ENCODE data around the gene NHLH2. TPM values are rescaled to one million over a fixed set of nuclear protein-coding genes. Genes with fewer than 3 reads are reported as not detected.
A peak's percentile ranks its signal among the peaks of the same experiment; 100 is the strongest.

Gene NHLH2
- polyA plus RNA-seq, 4 donors: not detected

DNA sequence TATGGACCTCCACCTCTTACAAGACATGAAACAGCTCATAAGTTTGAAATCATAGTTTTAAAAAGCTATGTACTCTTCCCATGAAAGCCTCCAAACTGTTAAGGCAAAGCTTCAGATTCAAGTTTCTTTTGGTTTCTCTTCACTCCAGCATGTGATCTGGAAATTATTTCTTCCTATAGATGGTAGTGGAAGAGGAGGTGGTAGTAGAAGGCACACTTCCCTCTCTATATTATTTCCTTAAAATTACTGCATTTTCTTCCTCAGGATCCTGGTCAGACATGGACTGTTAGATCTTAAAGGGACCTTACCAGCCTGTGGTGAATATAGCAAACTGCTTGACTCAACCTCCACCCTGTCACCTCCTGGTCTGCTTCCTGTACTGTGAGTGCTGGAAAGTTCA is 31.9 kb downstream of the NHLH2 start:
- no peak for DNase-seq (ENCODE audit: low read depth in 4 of 4, low spot score in 3 of 4)

DNA sequence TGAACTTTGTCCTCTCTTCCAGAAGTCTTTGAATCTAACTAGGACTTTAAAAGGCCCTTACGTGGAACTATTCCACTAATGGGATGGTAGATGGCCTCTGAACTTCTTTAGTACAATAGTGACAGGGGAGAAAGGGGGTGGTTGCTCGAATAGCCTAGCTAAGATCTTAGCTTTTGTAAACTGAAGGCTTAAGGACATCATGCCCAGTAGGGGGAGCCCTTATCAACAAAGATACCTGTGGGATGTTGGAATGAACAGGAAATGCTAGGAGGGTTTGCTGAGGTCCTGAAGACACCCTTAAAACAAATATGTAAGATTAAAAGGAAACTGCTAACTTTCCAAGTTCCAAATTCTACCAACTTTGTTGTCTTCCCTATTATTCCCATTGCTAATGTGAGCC is 33.2 kb downstream of the NHLH2 start:
- peak in 3 of 4 donors; percentile 37 to 54 (median 52) for DNase-seq (ENCODE audit: low read depth in 4 of 4, low spot score in 3 of 4)

DNA sequence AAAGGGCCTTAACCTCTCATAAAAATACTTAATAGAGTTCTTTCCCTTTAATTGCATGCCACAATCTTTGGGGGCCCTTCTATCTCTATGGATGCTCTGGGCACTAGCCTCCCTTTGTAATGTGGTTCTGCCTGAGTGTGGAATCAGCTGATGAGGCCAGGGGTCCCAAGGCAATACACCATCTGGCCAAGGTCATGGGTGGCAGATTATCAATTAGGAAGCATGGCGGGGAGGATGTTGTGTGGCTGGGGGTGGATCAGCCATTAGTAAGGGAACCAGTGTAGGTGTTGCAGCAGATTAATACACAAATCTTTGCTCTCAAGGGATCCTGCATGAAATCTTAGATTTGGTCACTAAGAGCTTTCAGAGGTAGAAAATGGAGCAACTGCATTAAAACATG is 35.3 kb downstream of the NHLH2 start:
- no peak for DNase-seq (ENCODE audit: low read depth in 4 of 4, low spot score in 3 of 4)

DNA sequence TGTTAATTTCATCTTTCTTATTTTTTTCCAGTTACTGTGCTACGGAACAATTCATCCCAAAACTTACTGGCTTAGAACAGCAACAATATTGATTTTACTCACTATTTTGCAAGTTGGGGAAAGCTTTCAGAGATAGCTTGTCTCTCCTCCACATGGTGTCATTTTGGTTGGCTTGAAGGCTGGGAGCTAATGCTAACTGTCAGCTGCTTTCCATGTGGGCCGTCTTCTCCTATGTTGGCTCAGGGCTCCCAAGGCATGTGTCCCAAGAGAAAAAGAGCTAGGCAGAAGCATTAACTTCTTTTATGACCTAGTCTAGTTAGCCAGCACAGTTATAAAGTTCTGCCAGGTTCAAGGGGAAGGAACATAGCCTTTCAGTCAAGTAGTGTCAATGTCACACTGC is 38.5 kb downstream of the NHLH2 start:
- DNase-seq (ENCODE audit: low read depth in 4 of 4, low spot score in 3 of 4): no peak

DNA sequence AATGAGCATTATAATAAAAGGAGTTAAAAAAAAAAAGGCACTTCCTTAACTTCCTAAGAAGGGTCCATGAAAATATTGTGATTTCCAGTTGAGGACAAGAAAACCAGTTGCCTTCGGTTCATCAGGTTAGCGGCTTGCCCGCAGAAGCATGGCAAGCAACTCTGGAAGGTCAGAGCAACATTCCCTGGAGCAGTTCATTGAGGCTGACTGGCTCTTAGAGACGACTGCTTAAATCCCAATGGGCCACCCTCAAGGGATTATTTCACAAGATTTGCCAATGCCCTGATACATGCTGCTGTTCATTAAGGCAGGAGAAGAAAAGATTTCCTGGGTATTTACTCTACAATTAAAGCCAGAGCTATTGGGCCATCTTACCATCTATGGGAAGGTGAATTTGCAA is 43.4 kb downstream of the NHLH2 start:
- no peak for DNase-seq (ENCODE audit: low read depth in 4 of 4, low spot score in 3 of 4)

DNA sequence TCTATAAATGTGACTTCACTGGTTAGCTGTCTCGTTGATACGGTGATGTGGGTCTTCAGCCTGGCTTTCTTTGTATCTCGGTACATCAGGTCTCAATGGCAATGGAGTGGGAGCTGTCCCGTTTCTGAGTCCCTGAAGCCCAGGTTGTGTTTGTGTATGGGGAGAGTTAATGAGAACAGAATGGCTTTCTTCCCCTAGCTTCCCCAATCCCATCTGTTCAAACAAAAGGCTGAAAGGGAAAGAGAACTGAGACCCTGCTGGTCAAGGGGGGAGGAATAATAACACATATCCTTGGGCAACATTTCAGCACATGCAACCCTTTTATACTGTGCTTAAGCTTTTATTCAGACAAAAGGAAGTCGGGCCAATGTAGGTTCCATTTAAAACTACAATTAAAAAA is 44.0 kb downstream of the NHLH2 start:
- DNase-seq (ENCODE audit: low read depth in 4 of 4, low spot score in 3 of 4): no peak

DNA sequence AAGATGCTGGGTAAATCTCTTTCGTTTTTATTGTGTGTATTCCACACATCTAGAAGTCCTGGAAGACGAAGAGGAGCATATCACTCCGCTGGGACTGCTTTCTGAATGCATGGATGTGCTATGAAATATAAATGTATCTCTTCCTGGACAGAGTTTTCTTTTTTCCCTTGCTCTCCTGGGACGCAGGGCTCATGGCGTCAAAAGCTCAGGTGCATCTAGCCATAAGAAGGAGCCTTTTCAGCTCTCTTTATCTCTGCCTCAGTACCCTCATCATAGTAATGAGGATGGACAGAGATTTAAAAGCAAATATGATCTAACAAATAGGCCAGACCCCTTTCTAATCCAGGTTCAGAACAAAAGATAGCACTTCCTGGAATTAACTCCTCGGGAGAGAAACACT is 44.9 kb downstream of the NHLH2 start:
- no peak for DNase-seq (ENCODE audit: low read depth in 4 of 4, low spot score in 3 of 4)

DNA sequence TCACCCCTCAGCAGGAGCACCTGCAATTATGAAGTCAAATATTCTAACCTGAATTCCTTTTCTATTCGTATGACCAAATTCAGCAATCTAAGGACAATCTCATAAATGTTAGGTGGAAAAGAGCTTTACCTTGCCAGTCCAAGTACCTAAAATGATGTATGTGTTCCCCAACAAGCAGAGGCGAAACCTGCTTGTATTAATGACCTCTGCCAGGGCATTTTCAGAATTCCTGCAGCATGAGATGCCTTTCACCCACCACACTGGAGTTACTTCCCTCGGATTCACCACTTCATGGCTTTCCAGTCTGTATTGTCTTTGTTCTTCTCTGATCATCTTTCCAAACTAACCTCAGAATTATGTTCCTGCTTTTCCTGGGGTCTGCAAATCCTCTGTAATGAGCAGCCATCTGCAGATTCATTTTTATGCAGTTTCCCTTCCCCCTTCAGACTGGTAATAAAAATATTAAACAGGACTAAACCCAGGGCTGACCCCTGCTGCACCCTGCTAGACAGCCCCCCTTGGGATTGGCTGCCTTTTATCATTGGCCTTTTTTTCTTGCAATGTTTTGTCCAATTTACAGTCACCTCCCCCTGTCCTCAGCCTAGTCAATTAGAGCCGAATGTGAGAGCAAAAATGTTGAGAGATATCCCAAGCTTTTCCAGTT is 45.8 kb downstream of the NHLH2 start:
- no peak for DNase-seq (ENCODE audit: low read depth in 4 of 4, low spot score in 3 of 4)

DNA sequence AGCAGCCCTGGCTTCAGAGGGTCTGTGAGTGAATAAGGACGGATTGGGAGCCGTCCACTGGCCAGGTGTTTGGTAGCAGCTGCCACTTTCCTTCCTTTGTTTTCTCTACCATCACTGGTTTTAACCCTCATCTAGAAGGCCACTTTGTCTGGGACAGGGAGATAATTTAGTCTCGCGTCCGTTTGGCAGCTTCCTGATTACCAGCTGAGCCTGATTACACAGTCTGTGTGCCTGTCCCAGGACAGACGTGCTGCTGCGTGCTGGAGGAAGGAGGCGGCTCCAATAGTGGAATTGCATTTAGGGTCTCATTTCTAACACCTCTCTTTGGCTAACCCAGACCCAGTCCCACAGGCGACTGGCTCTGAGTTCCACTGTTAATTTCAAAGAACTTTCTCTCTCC is 47.8 kb downstream of the NHLH2 start:
- no peak for DNase-seq (ENCODE audit: low read depth in 4 of 4, low spot score in 3 of 4)

DNA sequence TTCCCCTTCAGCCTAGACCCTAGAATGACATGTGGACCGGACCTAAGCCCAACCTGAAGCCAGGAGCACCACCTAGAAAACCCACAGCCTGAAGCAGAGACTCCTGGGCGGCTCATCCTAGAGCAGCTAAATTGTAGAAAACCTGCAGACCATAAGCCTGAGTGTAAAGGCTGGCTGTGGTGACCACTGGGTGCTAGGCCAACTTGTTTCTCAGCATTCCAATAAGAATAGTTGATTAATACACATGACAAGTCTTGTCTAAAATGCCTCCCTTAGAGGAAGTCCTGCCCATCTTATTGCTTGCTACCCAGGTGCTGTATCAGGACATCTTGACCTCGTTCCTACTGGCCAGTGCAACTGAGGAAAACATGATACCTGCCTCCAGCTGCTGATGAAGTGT is 49.1 kb downstream of the NHLH2 start:
- DNase-seq (ENCODE audit: low read depth in 4 of 4, low spot score in 3 of 4): no peak

DNA sequence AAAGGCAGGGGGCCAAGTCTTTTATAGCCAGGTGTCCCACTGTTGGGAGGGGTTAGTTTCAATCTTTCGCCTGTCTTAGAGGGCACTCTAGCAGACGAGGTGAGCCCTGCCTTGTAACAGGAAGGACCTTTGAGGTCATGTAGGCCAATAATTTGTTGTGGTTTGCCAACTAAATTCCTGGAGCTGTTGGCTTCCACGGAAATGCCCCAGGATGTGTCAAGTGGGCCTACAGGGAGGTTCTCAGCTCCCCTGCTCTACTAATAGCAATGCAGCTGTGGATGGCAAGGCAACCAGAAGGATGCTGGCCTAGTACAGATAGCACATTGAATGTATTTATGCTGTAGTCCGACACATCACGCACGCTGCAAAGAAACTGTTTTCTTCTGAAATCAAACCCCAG is 50.1 kb downstream of the NHLH2 start:
- DNase-seq (ENCODE audit: low read depth in 4 of 4, low spot score in 3 of 4): no peak

DNA sequence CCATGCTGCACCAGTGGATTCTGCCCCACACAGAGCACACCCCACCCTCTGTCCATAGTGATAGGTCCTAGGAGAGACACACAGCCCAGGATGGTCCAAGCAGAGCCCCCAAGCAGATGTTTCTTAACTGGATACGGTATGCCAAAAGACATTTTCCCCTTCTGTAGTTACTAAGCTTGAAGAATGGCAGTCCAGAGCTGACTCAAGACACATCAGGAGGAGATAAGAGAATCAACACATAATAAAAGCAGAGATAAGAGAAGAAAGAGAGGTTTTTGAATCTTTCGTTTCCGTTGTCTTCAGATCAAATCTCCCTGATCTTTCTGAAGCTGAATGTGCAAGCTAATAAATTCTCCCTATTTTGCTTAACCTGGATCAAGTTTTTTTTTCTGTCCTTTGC is 50.6 kb downstream of the NHLH2 start:
- no peak for DNase-seq (ENCODE audit: low read depth in 4 of 4, low spot score in 3 of 4)

Other genes with a start within 250 kb of the NHLH2 start
- 10 to 100 TPM; 14.2 to 18.8 (median 16.2) TPM for gene VANGL1, start 199.2 kb downstream of the NHLH2 start, polyA plus RNA-seq (ENCODE audit: insufficient read length in 4 of 4)
- under 1 TPM; 0.37 to 0.82 (median 0.46) TPM for gene CASQ2, start 72.4 kb downstream of the NHLH2 start, polyA plus RNA-seq (ENCODE audit: insufficient read length in 4 of 4)
- 1 to 10 TPM; 2.9 to 7.6 (median 5.8) TPM for gene SLC22A15, start 135.4 kb upstream of the NHLH2 start, polyA plus RNA-seq (ENCODE audit: insufficient read length in 4 of 4)

All from left renal pelvis (tissue), 4 donors.